NCI-H345 treated with DMSO at 0.1 percent for 48 hours (cell line): ENCODE data around the gene PIANP.
A peak's percentile ranks its signal among the peaks of the same experiment; 100 is the strongest.
"Not testable (repeated sequence)": the region's sequence is repeated elsewhere in the genome, so short reads cannot be mapped to it uniquely, and the experiment has no call there.

Source experiments
- DNase-seq: peaks from one replicate; lab custom pipeline; 2025; ENCODE audit not compliant: unreplicated experiment; lab: John Stamatoyannopoulos, UW

Gene PIANP, protein sequence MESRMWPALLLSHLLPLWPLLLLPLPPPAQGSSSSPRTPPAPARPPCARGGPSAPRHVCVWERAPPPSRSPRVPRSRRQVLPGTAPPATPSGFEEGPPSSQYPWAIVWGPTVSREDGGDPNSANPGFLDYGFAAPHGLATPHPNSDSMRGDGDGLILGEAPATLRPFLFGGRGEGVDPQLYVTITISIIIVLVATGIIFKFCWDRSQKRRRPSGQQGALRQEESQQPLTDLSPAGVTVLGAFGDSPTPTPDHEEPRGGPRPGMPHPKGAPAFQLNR

DNA sequence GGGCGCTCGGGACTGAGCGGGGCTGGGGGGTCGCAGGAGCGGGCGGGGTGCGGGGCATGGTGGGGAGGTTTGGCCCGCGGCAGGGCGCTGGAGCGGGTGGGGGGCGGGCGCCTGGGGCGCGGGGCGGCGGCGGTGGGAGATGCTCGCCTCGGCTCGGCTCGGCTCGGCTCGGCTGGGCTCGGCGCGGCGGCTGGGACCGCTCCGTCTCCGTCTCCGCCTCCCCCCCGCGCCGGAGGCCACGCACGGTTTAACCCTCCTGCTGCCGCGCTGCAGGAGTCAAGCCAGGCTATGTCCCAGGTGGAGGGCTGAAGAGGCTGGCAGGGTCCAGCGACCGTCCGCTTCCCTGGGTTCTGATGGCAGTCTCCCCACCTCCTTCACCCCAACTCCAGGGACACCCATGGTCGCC lies at the start of gene PIANP:
TSS of gene PIANP (minus strand) at position 170 of the 406 bp plus-strand sequence. CDS start 2,754 bp downstream, outside the sequence.
- DNase-seq: no peak

DNA sequence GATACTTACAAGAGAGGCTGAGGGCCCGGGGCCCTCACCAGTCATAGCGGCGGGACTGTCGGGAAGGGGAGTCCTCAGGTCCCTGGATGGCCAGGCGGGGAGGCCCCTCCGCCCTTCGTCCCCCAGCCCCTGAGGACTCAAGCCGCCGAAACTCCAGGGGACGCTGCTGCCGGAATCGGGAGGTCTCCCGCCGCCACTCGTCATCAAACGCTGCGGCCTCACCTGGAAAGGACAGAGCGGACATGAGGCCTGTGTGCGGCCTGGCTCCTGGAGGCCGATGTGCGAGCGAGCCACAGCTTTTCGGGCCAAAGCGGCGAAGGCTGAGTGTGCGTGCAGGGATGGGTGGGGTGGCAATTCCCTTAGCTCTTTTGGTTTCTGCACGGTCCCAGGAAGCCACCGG lies 48.1 kb upstream of the PIANP start:
- no peak for DNase-seq

DNA sequence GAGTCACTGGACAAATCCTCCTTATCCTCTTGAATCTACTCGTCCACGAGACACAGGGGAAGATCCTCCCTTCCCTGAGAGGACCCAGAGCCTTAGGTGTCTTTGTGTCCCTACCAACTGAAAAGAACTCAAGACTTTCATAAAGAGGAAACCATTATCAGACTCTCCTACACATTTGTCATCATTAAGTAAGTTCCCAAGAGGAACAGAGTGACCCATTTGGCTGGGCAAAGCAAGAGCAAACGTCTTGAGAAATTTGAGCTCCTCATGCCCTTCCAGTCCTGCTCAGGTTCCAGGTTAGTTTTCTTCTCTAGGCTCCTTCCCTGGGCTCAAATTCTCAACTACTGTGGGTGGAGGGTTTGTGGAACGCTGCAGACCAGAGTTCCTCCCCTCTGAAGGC lies 46.6 kb upstream of the PIANP start:
- no peak for DNase-seq

DNA sequence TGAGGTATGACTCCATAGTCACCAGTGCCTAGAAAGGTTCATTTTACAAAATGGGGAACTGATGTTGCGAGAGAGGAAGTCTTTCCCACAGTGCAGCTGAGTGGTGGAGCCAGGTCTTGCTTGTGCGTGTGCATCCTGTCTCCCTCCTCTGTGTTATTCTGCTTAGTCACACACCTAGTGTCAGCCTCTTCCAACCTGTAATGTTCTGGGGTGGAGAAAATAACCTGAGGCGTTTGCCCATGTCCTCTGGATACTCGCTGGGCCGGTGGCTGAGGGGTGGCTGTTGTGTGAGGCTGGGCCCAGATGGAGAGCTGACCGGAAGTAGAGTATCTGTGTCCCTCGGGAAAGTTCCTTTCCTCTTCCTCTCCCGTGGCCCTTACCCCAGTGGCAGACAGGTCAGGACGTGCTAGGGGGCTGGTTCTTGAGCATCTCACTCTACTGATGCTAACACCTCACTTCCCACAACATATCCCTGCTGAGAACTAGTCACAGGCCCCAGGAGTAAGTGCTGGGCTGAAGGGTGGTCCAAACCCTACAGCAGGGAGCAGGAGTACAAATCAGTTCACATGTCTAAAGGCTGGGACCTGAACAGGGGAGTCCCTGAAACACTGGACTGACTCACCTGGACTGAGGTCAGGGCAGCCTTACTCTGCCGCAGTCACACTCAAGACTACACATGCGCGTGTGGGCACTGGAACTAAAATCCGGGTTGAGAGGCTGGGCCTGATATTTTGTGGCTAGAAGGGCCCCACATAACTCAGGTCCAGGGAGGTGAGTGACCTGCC lies 45.3 kb upstream of the PIANP start:
- DNase-seq: no peak

DNA sequence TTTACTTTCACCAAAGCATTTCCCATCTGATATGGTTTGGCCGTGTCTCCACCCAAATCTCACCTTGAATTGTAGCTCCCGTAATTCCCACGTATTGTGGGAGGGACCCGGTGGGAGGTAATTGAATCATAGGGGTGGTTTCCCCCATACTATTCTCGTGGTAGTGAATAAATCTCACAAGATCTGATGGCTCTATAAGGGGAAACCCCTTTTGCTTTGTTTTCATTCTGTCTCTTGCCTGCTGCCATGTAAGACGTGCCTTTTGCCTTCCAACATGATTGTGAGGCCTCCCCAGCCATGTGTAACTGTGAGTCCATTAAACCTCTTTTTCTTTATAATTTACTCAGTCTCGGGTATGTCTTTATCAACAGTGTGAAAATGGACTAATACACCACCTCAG lies 42.7 kb upstream of the PIANP start:
- not testable (repeated sequence) for DNase-seq

DNA sequence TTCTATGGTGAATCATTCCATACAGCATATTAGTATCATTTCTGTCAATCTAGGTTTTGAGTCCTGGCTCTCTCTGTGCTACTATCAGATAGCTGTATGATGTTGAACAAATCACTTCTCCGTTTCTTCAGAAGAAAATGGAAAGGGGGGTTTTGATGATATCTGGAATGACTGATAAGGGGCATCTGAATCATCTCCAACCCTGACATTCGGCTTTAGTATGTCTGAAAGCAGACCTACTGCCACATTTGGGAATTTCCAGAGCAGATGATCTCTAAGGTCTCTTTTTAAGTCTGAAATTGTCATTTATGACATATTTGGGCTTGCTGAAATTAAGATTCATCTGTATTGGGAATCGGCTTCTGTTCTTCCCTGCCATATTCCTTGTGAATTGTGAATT lies 42.2 kb upstream of the PIANP start:
- DNase-seq: no peak

DNA sequence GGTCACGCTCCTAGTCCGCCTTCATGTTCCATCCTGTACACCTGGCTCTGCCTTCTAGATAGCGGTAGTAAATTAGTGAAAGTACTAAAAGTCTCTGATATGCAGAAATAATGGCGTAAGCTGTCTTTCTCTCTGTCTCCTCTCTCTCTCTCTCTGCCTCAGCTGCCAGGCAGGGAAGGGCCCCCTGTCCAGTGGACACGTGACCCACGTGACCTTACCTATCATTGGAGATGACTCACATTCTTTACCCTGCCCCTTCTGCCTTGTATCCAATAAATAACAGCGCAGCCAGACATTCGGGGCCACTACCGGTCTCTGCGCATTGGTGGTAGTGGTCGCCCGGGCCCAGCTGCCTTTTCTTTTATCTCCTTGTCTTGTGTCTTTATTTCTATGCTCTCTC lies 41.5 kb upstream of the PIANP start:
- not testable (repeated sequence) for DNase-seq

DNA sequence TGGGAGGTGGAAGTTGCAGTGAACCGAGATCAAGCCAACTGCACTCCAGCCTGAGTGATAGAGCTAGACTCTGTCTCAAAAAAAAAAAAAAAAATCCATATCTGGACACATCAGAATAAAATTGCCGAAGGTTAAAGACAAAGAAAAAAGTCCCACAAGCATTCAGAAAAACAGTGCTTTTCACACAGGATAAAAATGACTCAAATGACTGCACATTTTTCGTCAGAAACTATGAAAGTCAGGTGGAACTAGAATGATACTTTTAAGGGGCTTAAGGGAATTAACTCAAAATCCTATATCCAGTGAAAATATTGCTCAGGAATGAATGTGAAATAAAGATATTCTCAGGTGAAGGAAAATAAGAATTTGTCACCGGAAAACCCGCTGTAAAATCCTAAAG lies 36.1 kb upstream of the PIANP start:
- DNase-seq: no peak

DNA sequence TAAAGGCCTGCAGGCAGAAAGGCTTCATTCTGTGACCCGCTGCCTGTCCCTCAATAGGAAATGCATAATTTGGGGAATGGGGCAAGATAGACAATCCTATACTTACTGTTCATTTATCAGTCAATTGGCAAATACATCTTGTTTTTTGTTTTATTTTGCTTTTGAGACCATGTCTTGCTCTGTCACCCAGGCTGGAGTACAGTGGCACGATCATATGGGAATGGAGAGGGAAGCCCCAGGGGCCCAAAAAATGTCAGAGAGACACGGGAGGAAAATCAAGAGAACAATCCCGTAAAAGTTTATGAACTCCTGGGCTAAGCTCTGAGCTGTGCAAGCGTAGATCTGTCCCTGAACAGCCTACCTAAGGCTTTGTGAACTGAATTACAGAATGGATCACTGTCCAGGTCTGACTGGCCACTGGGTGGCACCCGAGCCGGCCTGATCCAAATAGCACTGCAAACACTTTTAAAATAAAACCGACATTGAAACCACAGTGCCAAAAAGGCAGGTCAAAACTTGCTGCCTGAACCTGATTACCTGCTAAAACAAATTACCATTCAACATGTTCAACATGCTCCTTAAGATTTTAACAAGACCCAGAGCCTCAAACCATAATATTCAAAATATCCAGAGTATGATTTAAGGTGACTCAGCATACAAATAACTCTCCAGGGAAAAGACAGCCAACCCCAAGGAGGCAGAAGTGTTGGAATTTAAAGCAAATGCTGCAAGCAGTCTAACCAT lies 35.0 kb upstream of the PIANP start:
- DNase-seq: no peak

GRCh38 chr12:6734506-6735387 lies 34.1 kb upstream of the PIANP start:
- DNase-seq: no peak

DNA sequence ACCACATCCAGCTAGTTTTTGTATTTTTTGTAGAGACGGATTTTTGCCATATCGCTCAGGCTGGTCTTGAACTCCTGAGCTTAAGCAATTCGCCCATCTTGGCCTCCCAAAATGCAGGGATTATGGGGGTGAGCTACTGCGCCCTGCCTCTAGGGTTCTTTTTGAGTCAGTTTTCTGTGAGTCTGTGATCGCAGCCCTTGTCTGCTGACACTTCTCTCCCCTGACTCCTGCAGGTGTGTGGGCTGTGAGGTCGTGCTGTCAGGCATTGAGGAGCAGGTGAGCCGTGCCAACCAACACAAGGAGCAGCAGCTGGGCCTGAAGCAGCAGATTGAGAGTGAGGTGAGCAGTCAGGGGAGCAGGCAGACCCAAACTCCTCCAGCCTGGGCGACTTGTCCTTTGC lies 29.6 kb upstream of the PIANP start:
- no peak for DNase-seq

- DNase-seq: no peak
Observed at GRCh38 chr12:6729186-6729585, 28.6 kb upstream of the PIANP start.

GRCh38 chr12:6725350-6725749 lies 24.7 kb upstream of the PIANP start:
- DNase-seq: no peak

DNA sequence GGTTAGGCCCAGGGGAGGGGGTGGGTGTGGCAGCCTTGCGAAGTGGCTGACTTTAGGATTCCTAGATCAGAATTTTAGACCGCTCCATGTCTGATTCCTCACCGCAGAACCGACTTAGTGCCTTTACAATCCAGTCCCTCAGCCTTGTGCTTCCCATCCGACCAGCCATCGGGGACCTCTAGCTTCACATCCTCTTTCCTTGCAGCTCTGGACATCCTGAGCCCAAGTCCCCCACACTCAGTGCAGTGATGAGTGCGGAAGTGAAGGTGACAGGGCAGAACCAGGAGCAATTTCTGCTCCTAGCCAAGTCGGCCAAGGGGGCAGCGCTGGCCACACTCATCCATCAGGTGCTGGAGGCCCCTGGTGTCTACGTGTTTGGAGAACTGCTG lies 23.8 kb upstream of the PIANP start:
- DNase-seq: no peak

- DNase-seq: peak; percentile 97
Observed at GRCh38 chr12:6723607-6724408, 23.2 kb upstream of the PIANP start, which contains the start of gene COPS7A. Gene COPS7A, plus strand, starts transcription at chr12:6724046. Its CDS starts 611 bp downstream, at chr12:6724657.

- DNase-seq: no peak
Observed at GRCh38 chr12:6722863-6723262, 22.2 kb upstream of the PIANP start.

GRCh38 chr12:6716874-6717437 lies 16.3 kb upstream of the PIANP start:
- DNase-seq: no peak

DNA sequence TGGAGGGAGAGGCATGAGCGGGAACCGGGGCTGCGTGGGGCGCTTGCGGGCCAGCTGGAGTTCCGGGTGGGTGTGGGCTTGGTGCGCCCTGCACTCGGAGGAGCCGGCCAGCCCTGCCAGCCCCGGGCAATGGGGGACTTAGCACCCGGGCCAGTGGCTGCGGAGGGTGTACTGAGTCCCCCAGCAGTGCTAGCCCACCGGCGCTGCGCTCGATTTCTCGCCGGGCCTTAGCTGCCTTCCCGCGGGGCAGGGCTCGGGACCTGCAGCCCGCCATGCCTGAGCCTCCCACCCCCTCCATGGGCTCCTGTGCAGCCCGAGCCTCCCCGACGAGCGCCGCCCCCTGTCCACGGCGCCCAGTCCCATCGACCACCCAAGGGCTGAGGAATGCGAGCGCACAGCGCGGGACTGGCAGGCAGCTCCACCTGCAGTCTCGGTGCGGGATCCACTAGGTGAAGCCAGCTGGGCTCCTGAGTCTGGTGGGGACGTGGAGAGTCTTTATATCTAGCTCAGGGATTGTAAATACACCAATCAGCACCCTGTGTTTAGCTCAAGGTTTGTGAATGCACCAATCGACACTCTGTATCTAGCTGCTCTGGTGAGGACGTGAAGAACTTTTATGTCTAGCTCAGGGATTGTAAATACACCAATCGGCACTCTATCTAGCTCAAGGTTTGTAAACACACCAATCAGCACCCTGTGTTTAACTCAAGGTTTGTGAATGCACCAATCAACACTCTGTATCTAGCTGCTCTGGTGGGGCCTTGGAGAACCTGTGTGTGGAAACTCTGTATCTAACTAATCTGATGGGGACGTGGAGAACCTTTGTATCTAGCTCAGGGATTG lies 15.6 kb upstream of the PIANP start:
- not testable (repeated sequence) for DNase-seq

- DNase-seq: no peak
Observed at GRCh38 chr12:6708960-6709394, 8.4 kb upstream of the PIANP start.
